Astrocyte (in vitro differentiated cells and primary cell): ENCODE data around the gene ME3. TPM values are rescaled to one million over a fixed set of nuclear protein-coding genes. Genes with fewer than 3 reads are reported as not detected.
A peak's percentile ranks its signal among the peaks of the same experiment; 100 is the strongest.

Experiments used
- DNase-seq: peaks from one replicate; pipeline ENCODE4 v3.0.0-alpha.2; 2010; ENCODE audit warnings: low read depth
- FAIRE-seq: peaks from 2 replicates; lab custom pipeline; 2011; peaks lifted over from hg19 to GRCh38; lab: Jason Lieb, UNC
- H2AFZ ChIP-seq: 2 replicates; pipeline ENCODE4 v1.6.0; 2012; ENCODE audit warnings: low read depth, low read length, inconsistent platforms
- H3K27ac ChIP-seq: 2 replicates; pipeline ENCODE4 v1.5.1; 2011; ENCODE audit warnings: low read depth, low read length, inconsistent platforms
- H3K27me3 ChIP-seq: 2 replicates; pipeline ENCODE4 v1.6.0; 2011; ENCODE audit warnings: low read length, inconsistent platforms; ENCODE audit not compliant: insufficient read depth
- H3K36me3 ChIP-seq: 2 replicates; pipeline ENCODE4 v1.5.1; 2011; ENCODE audit warnings: low read length, inconsistent platforms; ENCODE audit not compliant: insufficient read depth
- H3K4me1 ChIP-seq: 2 replicates; pipeline ENCODE4 v1.5.1; 2011; ENCODE audit warnings: low read length, inconsistent platforms; ENCODE audit not compliant: insufficient read depth
- H3K4me2 ChIP-seq: 2 replicates; pipeline ENCODE4 v1.6.0; 2012; ENCODE audit warnings: low read length, inconsistent platforms
- H3K4me3 ChIP-seq: 2 replicates; pipeline ENCODE4 v1.5.1; 2011; ENCODE audit warnings: low read depth, mild to moderate bottlenecking, low read length, inconsistent platforms; ENCODE audit not compliant: insufficient read depth
- H3K79me2 ChIP-seq: 2 replicates; pipeline ENCODE4 v1.6.0; 2012; ENCODE audit warnings: mild to moderate bottlenecking, low read length, inconsistent platforms; ENCODE audit not compliant: insufficient read depth
- H3K9ac ChIP-seq: 2 replicates; pipeline ENCODE4 v1.6.0; 2012; ENCODE audit warnings: mild to moderate bottlenecking, low read length, inconsistent platforms
- H3K9me3 ChIP-seq: 2 replicates; pipeline ENCODE4 v1.5.1; 2012; ENCODE audit warnings: low read depth, mild to moderate bottlenecking, low read length, inconsistent platforms; ENCODE audit not compliant: insufficient read depth
- H4K20me1 ChIP-seq: 2 replicates; pipeline ENCODE4 v1.6.0; 2012; ENCODE audit warnings: low read length, inconsistent platforms; ENCODE audit not compliant: insufficient read depth
- H3K27ac Mint-ChIP-seq: one replicate; pipeline ENCODE4 v1.8.0; 2021; ENCODE audit warnings: mild to moderate bottlenecking, mixed read lengths; ENCODE audit not compliant: unreplicated experiment
- H3K27me3 Mint-ChIP-seq: one replicate; pipeline ENCODE4 v1.8.0; 2021; ENCODE audit warnings: low read depth, mixed read lengths; ENCODE audit not compliant: unreplicated experiment
- H3K36me3 Mint-ChIP-seq: one replicate; pipeline ENCODE4 v1.8.0; 2021; ENCODE audit warnings: low read depth, mixed read lengths; ENCODE audit not compliant: unreplicated experiment
- H3K4me1 Mint-ChIP-seq: one replicate; pipeline ENCODE4 v1.8.0; 2021; ENCODE audit warnings: low read depth, mixed read lengths; ENCODE audit not compliant: unreplicated experiment
- H3K4me3 Mint-ChIP-seq: one replicate; pipeline ENCODE4 v1.8.0; 2021; ENCODE audit warnings: mild to moderate bottlenecking, moderate library complexity, mixed read lengths; ENCODE audit not compliant: unreplicated experiment
- H3K9me3 Mint-ChIP-seq: one replicate; pipeline ENCODE4 v1.8.0; 2021; ENCODE audit warnings: mild to moderate bottlenecking, mixed read lengths; ENCODE audit not compliant: unreplicated experiment
- EZH2 ChIP-seq: IDR thresholded peaks from 2 replicates; pipeline ENCODE4 v1.6.1; 2012; ENCODE audit warnings: mild to moderate bottlenecking, low read length, inconsistent platforms; ENCODE audit not compliant: insufficient read depth
- total RNA-seq: library from RNA; stranded (reverse); gene quantifications from 2 replicates; pipeline ENCODE4 v1.2.1, GENCODE V29; 2021
- TF ChIP-seq, protein P1 (sequence below): IDR thresholded peaks from 2 replicates; pipeline ENCODE4 v1.5.1; 2011; ENCODE audit warnings: low read depth, mild to moderate bottlenecking, inconsistent platforms, low read length, moderate library complexity; ENCODE audit not compliant: insufficient read depth

ME3 gene
- total RNA-seq, 1 donor from 2014 or later = 28.6 TPM

DNA sequence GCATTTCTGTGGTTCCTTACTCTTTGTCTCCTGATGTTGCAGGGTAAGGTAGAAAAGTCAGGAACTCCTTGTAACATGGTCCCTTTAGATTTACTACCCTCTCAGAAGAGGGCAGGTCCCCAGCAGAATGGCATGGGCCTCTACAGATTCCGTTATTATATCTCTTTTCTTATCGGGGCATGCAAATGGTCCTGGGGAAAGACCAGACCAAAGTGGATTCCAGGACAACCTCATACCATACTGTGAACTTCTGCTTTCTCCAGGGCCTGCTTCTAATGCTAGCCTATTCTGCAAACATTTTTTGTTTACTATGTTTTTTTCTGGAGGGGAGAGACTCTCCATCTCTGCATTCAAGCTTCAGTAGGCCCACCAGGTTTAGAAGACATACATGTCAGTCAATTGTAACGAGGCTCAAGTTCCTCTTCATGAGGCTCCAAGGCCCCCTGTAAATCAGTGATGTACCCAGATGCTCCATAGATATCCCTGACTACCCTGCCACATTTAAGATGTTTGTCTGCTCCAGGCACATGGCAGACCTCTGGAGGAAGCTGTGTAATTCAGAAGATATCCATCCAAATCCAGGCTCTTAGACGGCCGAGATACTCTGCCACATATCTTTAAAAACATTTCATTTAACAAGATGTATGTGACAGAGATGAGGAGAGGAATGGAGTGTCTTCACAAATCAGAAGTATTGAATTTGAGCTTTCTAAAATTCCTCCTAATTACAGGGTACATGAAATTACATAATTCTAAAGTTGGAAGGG, 8.5 kb upstream of the ME3 start:
- Histone ChIP-seq H3K9ac (no peak overlapping the region), H3K36me3 (no peaks in the 10 kb centered on the region), H3K4me2 (no peak overlapping the region), H2AFZ (no peak overlapping the region), H3K79me2 (no peaks in the 10 kb centered on the region), H3K9me3 (no peaks in the 10 kb centered on the region), H3K27ac (no peak overlapping the region), H3K27me3 (no peaks in the 10 kb centered on the region), H3K4me1 (peaks cover 8% of the 10 kb centered on the region), H3K4me3 (no peak overlapping the region), H4K20me1 (no peaks in the 10 kb centered on the region)
- TF ChIP-seq, protein P1, sequence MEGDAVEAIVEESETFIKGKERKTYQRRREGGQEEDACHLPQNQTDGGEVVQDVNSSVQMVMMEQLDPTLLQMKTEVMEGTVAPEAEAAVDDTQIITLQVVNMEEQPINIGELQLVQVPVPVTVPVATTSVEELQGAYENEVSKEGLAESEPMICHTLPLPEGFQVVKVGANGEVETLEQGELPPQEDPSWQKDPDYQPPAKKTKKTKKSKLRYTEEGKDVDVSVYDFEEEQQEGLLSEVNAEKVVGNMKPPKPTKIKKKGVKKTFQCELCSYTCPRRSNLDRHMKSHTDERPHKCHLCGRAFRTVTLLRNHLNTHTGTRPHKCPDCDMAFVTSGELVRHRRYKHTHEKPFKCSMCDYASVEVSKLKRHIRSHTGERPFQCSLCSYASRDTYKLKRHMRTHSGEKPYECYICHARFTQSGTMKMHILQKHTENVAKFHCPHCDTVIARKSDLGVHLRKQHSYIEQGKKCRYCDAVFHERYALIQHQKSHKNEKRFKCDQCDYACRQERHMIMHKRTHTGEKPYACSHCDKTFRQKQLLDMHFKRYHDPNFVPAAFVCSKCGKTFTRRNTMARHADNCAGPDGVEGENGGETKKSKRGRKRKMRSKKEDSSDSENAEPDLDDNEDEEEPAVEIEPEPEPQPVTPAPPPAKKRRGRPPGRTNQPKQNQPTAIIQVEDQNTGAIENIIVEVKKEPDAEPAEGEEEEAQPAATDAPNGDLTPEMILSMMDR = no peak
- TF ChIP-seq EZH2 = no peak
- no peaks in the 10 kb centered on the region for H3K27me3 Mint-ChIP-seq
- no peak for DNase-seq
- FAIRE-seq = no peak
- no peak overlapping the region for H3K4me3 Mint-ChIP-seq
- peaks cover 44% of the 10 kb centered on the region for H3K4me1 Mint-ChIP-seq
- H3K27ac Mint-ChIP-seq = peak overlapping the region; percentile 82
- no peaks in the 10 kb centered on the region for H3K36me3 Mint-ChIP-seq
- peaks cover 3% of the 10 kb centered on the region for H3K9me3 Mint-ChIP-seq

DNA sequence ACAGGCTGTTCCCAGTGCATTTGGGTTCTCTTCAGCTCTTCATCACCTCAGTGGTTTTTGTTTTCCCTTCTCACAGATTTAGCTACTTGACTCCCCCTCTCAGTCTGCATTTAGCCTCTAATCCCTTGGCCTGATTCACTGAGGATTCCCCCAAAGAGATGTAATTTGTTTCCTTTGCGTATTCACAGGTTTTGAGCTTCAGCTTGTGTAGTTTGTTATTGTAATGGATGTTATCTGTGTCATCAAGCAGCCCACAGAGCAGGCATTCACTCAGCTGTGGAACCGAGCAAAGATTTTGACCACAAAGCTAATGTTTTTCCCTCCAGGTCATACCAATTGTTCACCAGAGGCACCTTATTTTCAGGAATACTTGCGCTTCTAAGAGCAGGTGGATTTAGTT, 6.4 kb upstream of the ME3 start:
- Histone ChIP-seq H3K4me1 (peaks cover 8% of the 10 kb centered on the region), H3K79me2 (no peaks in the 10 kb centered on the region), H3K4me2 (peak overlapping the region; percentile 1), H4K20me1 (no peaks in the 10 kb centered on the region), H2AFZ (no peak overlapping the region), H3K9ac (no peak overlapping the region), H3K9me3 (no peaks in the 10 kb centered on the region), H3K4me3 (no peak overlapping the region), H3K36me3 (no peaks in the 10 kb centered on the region), H3K27ac (no peak overlapping the region), H3K27me3 (no peaks in the 10 kb centered on the region)
- DNase-seq = peak; percentile 87
- Mint-ChIP-seq H3K4me3 (no peak overlapping the region), H3K27me3 (no peaks in the 10 kb centered on the region), H3K27ac (peak overlapping the region; percentile 83), H3K9me3 (peaks cover 3% of the 10 kb centered on the region), H3K36me3 (no peaks in the 10 kb centered on the region), H3K4me1 (peaks cover 44% of the 10 kb centered on the region)
- TF ChIP-seq, protein P1 = no peak
- no peak for TF ChIP-seq EZH2
- peak; percentile 63 for FAIRE-seq

DNA sequence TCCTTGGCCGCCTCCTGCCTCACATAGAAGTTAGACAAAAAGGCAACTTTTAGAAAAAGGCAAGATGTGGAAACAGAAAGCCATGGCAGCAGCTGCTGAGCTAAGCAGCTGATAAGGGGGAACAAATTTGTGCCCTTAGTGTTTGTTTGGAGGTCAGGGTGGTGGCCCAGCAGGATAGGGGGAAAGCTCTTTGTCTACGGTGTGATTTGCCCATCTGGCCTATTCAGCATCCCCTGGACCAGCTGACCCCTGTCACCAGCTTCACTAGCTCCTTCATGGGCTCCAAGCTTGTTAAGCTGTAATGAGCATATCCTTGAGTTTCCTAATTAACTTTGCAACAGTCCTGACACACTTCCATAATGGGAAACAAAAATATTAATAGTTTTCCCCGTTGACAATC, 5.9 kb upstream of the ME3 start:
- Histone ChIP-seq H4K20me1 (no peaks in the 10 kb centered on the region), H2AFZ (no peak overlapping the region), H3K27ac (no peak overlapping the region), H3K4me1 (peaks cover 8% of the 10 kb centered on the region), H3K27me3 (no peaks in the 10 kb centered on the region), H3K9ac (no peak overlapping the region), H3K79me2 (no peaks in the 10 kb centered on the region), H3K4me2 (peak overlapping the region; percentile 1), H3K4me3 (no peak overlapping the region), H3K9me3 (no peaks in the 10 kb centered on the region), H3K36me3 (no peaks in the 10 kb centered on the region)
- no peaks in the 10 kb centered on the region for H3K27me3 Mint-ChIP-seq
- H3K4me3 Mint-ChIP-seq = peak overlapping the region; percentile 14
- no peaks in the 10 kb centered on the region for H3K36me3 Mint-ChIP-seq
- H3K9me3 Mint-ChIP-seq = peaks cover 3% of the 10 kb centered on the region
- no peak for DNase-seq
- TF ChIP-seq EZH2 = no peak
- TF ChIP-seq, protein P1 = no peak
- no peak for FAIRE-seq
- H3K4me1 Mint-ChIP-seq = peaks cover 41% of the 10 kb centered on the region
- H3K27ac Mint-ChIP-seq = peak overlapping the region; percentile 83
